Measurements from ENCODE around the gene TRIO. TPM values are rescaled to one million over a fixed set of nuclear protein-coding genes. Genes with fewer than 3 reads are reported as not detected.

Gene TRIO
- total RNA-seq, 1 experiment from 2014 or later, result 99.8 TPM

DNA sequence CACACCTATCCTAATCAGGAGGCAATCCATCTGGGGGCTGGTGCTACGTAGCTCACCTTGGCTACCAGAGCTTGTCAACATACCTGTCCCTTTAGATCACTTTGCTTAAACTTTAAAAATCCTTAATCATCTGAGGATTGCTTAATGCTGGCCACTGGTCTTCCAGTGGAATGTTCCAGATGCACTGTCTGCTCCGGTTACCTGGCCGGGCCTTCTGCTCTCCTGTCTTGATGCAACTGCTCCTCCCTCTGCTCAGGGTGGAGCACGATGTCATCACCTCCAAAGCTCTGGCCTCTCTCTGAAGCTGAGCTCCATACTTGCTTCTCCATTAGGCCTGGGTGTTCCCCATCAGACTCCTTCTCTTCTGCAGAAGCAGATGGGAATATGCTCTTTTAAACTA is 331.9 kb downstream of the TRIO start:
- H3K4me3 ChIP-seq (ENCODE audit: low read depth, low read length, poor library complexity, severe bottlenecking), result no peak overlapping the region
- no peaks in the 10 kb centered on the region for H3K9me3 ChIP-seq (ENCODE audit: low read depth, low read length, poor library complexity, severe bottlenecking)
- intact Hi-C loops (cut with micrococcal nuclease; ENCODE audit: unreplicated experiment), result no loop called here
- CTCF ChIA-PET, result no interaction called here
- H3K27me3 ChIP-seq (replicated peaks; ENCODE audit: insufficient read depth, low read depth, low read length, poor library complexity), result no peaks in the 10 kb centered on the region
- DNase-seq (ENCODE audit: low spot score), result no peak
- peaks cover 23% of the 10 kb centered on the region for H3K36me3 ChIP-seq (ENCODE audit: insufficient read depth, low read length, poor library complexity, severe bottlenecking)
- no peaks in the 10 kb centered on the region for H3K4me1 ChIP-seq (ENCODE audit: insufficient read depth, low read length, poor library complexity, severe bottlenecking)
- BruUV-seq (replicated peaks), result no TSS peak
- POLR2A ChIA-PET (ENCODE audit: low non-redundant PET), result no interaction called here
- no peak overlapping the region for H3K27ac ChIP-seq (ENCODE audit: low read depth, low read length, poor library complexity, severe bottlenecking)
- no peak for TF ChIP-seq CTCF (conservative IDR thresholded peaks at IDR 0.05; ENCODE audit: low read depth, low read length)
- TF ChIP-seq EZH2 (IDR thresholded peaks at IDR 0.05; ENCODE audit: borderline replicate concordance, low read depth, low read length, poor library complexity, severe bottlenecking), result no peak

GRCh38 chr5:14476786-14477435 is 333.8 kb downstream of the TRIO start:
- Histone ChIP-seq H3K36me3 (ENCODE audit: insufficient read depth, low read length, poor library complexity, severe bottlenecking) (peaks cover 23% of the 10 kb centered on the region), H3K4me3 (ENCODE audit: low read depth, low read length, poor library complexity, severe bottlenecking) (no peak overlapping the region), H3K9me3 (ENCODE audit: low read depth, low read length, poor library complexity, severe bottlenecking) (no peaks in the 10 kb centered on the region), H3K27ac (ENCODE audit: low read depth, low read length, poor library complexity, severe bottlenecking) (no peak overlapping the region), H3K27me3 (replicated peaks; ENCODE audit: insufficient read depth, low read depth, low read length, poor library complexity) (no peaks in the 10 kb centered on the region), H3K4me1 (ENCODE audit: insufficient read depth, low read length, poor library complexity, severe bottlenecking) (no peaks in the 10 kb centered on the region)
- no TSS peak for BruUV-seq (replicated peaks)
- DNase-seq (ENCODE audit: low spot score), result no peak
- intact Hi-C loops (cut with micrococcal nuclease; ENCODE audit: unreplicated experiment), result no loop called here
- no peak for TF ChIP-seq EZH2 (IDR thresholded peaks at IDR 0.05; ENCODE audit: borderline replicate concordance, low read depth, low read length, poor library complexity, severe bottlenecking)
- TF ChIP-seq CTCF (conservative IDR thresholded peaks at IDR 0.05; ENCODE audit: low read depth, low read length), result no peak
- POLR2A ChIA-PET (ENCODE audit: low non-redundant PET), result no interaction called here
- CTCF ChIA-PET, result no interaction called here

DNA sequence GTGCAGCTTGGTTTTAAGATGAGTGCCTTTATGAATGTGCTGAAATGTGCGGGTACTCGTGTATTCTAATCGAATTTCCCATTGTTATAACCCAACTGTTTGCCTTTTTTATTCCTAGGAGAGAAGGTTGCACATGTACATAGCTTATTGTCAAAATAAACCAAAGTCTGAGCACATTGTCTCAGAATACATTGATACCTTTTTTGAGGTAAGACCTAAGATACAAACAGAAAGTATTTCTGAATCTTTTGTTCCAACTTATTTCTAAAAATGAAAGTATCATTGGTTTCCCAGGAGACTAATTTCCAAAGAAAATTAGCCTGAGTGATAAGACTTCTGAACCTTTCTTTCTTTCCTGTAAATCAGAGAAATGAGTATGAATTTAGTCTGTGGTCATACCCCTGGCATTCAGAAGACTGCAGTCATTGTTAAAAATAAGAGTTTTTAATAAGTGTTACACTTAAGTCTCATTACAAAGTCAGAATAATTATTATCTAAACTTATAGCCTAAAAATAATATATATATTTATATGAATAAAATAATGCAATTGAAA is 336.1 kb downstream of the TRIO start:
- Histone ChIP-seq H3K4me3 (ENCODE audit: low read depth, low read length, poor library complexity, severe bottlenecking) (no peak overlapping the region), H3K36me3 (ENCODE audit: insufficient read depth, low read length, poor library complexity, severe bottlenecking) (peaks cover 25% of the 10 kb centered on the region), H3K9me3 (ENCODE audit: low read depth, low read length, poor library complexity, severe bottlenecking) (no peaks in the 10 kb centered on the region), H3K27me3 (replicated peaks; ENCODE audit: insufficient read depth, low read depth, low read length, poor library complexity) (no peaks in the 10 kb centered on the region), H3K27ac (ENCODE audit: low read depth, low read length, poor library complexity, severe bottlenecking) (no peak overlapping the region), H3K4me1 (ENCODE audit: insufficient read depth, low read length, poor library complexity, severe bottlenecking) (no peaks in the 10 kb centered on the region)
- TF ChIP-seq EZH2 (IDR thresholded peaks at IDR 0.05; ENCODE audit: borderline replicate concordance, low read depth, low read length, poor library complexity, severe bottlenecking) (no peak), CTCF (conservative IDR thresholded peaks at IDR 0.05; ENCODE audit: low read depth, low read length) (no peak)
- CTCF ChIA-PET, result no interaction called here
- BruUV-seq (replicated peaks), result no TSS peak
- POLR2A ChIA-PET (ENCODE audit: low non-redundant PET), result no interaction called here
- no peak for DNase-seq (ENCODE audit: low spot score)
- intact Hi-C loops (cut with micrococcal nuclease; ENCODE audit: unreplicated experiment), result no loop called here

Measured in A673 (cell line).